Thyroid gland (tissue), 4 donors: Measurements from ENCODE around the gene NLRC5.

Experiments
- POLR2A ChIP-seq, 2 donors: fragments of 450-650 bp; IDR thresholded peaks; one replicate each; pipeline ENCODE4 v1.6.1; 2017; ENCODE audit warnings: antibody characterized with exemption in 2 of 2, mild to moderate bottlenecking in 2 of 2, moderate library complexity in 1 of 2
- TF ChIP-seq, protein P1 (sequence below), 6 experiments: fragments of 200-600 bp in 3 of 6; fragments of 450-650 bp in 3 of 6; sonication (generic) in 3 of 6; IDR thresholded peaks; one replicate each; pipeline ENCODE4 v1.5.1; 2016 to 2019; ENCODE audit warnings: antibody characterized with exemption in 6 of 6, mild to moderate bottlenecking in 2 of 6, inconsistent platforms in 1 of 6, moderate library complexity in 1 of 6

DNA sequence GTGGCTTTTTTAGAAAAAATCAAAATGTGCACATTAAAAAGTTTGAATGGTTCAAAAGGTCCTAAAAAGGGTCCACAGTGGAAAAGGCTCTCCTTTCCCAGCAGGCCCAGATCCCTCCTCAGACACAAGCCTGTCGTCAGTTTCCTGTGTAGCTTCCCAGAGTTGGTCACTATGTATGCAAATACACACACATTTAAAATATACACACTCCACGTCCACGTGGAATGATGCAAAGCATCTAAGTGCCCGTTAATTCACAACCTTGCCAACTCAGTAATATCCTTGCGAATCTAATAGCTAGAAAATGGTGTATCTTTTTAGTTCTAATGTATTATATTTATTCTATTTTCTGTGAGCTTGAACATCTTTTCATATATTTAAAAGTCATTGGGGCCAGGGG lies 17.7 kb downstream of the NLRC5 start:
- TF ChIP-seq, protein P1, sequence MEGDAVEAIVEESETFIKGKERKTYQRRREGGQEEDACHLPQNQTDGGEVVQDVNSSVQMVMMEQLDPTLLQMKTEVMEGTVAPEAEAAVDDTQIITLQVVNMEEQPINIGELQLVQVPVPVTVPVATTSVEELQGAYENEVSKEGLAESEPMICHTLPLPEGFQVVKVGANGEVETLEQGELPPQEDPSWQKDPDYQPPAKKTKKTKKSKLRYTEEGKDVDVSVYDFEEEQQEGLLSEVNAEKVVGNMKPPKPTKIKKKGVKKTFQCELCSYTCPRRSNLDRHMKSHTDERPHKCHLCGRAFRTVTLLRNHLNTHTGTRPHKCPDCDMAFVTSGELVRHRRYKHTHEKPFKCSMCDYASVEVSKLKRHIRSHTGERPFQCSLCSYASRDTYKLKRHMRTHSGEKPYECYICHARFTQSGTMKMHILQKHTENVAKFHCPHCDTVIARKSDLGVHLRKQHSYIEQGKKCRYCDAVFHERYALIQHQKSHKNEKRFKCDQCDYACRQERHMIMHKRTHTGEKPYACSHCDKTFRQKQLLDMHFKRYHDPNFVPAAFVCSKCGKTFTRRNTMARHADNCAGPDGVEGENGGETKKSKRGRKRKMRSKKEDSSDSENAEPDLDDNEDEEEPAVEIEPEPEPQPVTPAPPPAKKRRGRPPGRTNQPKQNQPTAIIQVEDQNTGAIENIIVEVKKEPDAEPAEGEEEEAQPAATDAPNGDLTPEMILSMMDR (IDR thresholded peaks at IDR 0.05), result no peak
- no peak for TF ChIP-seq POLR2A (IDR thresholded peaks at IDR 0.05)
